Measurements from ENCODE around the gene NAA11.

NAA11 gene

DNA sequence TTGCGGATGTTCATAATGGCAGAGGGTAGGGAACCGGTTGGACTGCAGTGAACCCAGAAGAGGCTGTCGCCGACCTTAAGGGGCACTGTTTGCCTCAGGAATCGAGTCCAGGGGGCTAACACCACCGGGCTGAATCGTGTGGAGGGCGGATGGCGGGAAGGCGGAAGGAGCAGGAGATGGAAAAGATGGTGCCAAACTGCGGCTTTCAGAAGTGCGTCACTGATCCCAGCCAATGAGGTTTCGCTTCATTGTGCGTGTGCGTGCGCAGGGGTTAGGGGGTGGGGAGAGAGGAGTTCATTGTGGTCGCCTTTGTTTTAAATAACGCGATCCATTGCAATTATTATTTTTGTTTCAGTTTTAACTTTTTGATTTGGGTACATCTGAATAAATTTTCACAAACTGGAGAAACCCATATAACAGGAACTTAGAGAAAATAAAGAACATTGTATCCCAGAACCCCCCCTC, at the start of gene NAA11:
Gene NAA11 (minus strand): TSS at position 198 of the 465 bp plus-strand sequence. CDS start 184 bp downstream, at position 14.
- DNase-seq, result no peak

DNA sequence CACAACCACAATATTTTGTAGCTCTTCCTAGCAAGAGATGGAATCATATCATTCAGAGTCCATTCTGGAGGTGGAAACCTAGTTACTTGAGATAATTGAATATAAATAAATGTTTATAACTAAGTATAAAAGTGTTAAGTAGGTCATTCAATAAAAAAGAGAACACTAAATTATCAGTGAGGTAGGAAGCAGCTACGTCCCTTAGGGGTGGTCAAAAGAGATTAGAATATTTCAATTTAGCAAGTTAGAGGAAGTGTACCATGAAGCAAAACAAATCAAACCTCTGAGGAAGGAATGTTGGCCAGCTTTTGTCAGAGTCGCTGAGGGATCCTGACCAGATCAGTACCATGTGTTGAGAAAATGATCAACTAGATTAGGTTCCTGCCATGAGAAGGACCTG, 44.2 kb upstream of the NAA11 start:
- DNase-seq, result no peak

DNA sequence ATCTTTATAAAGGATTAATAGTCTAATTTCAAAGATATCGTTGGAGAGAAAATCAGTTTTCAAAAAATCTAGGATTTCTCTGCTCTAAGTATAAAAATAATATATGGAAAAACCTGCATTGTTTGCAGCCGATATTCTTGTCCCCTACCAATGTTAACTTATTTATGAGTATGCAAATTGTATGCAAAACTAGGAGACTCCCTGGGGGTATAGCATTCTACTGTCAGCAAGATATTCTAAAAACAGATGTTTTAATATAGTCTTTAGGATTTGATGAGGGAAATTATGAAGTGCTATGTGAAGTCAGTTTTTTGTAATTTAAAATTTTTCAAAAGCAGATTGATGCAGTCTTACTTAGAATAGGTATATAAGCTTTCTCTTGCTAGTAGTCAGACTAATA, 41.2 kb upstream of the NAA11 start:
- DNase-seq, result no peak

DNA sequence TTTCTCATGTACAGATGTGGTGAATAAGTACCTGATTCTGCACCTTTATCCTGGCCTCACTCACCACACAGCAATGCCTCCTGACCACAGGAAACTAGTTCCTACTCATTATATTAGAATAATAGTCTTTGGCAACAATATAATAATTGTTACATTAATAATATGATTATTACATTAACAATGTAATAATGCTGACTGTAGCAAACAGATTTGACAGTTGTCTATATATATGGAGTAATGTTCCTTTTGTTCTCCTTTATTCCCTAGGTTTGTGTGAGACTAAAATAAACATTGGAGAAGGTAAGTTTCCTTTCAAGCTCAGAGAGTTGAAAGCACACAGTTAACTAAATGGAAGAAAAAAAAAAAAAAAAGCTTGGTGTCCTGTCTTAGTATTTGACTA, 40.6 kb upstream of the NAA11 start:
- no peak for DNase-seq

DNA sequence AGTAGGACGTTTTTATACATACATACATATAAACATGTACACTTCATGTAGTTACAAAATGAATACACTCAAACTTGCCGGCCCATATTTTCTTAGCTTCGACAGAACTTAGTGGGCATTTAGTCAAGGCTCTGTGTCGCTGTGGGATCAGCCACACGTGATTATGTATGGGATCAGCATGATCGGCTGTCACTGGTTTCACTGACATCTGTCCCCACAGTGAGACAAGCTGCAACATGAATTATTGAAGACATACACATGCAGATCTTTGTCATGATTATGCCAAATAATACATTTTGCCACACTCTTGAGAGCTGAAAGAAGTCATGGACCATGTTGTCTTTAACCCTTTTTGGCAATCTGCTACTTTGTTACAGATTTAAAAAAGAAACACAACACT, 38.2 kb upstream of the NAA11 start:
- no peak for DNase-seq

DNA sequence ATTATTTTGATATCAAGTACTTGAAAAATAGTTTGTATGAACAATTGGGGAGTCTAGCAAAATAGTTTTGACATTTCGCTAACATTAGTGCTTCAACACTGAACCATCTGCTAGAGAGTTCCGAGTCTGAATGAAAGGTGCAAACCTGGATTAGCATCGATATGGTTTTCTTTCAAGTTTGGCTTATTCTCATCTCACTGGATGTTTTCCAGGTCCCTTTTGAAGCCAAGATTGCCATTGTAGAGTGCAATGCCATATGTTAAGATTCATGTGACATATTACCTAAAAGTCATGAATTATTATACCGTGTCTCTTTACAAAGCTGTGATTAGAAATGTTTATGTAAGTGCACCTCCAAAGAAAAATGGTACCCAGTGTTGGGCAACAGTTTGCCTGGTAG, 36.8 kb upstream of the NAA11 start:
- no peak for DNase-seq

DNA sequence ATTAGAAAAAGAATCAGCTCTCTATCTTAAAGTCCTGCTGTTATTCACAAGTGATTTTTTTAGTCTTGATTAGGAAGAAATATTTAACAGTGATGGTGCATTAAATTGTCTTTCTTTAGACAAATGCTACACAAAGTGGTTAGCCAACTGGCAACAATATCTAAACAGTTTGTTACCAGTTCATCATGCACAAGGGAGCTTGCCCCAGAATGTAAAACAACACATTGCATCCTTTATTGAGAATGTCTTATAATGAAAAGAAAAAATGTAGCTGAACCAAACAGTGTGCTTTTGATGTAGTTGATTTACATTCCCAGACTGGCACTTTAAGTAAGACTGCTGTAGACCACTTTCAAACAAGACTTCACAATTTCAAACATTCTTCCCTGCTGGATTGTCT, 34.1 kb upstream of the NAA11 start:
- no peak for DNase-seq

DNA sequence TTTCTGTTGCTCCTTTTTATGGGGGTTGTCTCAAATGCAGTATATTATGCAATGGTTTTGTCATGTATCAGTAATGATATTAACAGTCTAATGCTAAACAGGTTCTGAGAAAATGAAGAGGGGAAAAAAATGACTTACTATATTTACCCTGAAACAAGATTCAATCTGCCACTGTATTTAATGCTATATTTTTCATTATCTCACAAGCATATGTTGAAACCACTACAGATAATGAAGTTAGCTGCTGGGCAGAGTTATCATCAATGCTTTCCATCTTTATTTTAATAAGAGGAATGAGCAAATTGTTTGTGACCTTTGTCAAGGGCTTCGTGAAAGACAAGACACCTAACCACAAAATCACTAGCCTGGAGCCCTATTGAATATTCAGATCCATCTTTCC, 32.6 kb upstream of the NAA11 start:
- no peak for DNase-seq

DNA sequence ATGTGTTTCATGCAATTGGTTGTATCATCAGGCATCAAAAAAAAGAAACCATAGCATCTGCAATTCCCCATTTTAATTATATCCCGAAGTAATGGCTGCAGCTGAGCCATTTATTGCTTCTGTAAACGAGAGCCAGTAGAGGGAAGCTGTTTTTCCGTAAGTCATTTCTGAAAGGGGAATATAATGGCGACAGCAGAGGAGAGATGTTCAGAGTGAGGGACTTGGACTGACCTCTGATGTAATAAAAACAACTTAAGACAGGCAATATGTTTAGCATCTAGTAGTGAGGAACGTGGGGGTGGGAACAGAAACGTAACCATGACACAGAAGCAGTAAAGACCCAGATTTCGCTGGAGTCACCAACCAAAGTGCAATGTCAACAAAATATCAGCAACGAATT, 31.5 kb upstream of the NAA11 start:
- no peak for DNase-seq

DNA sequence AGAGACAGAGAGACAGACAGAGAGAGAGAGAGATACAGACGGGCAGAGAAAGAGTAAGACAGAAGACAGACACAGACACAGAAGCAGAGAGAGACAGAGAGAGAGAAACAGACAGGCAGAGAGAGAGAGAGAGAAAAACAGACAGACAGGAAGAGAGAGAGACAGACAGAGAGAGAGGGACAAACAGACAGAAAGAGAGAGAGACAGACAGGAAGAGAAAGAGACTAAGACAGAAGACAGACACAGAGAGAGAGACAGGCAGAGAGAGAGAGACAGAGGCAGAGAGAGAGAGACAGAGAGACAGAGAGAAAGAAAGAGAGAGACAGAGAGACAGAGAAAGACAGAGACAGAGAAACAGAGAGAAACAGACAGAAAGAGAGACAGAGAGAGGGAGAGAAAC, 27.2 kb upstream of the NAA11 start:
- DNase-seq, result no peak

DNA sequence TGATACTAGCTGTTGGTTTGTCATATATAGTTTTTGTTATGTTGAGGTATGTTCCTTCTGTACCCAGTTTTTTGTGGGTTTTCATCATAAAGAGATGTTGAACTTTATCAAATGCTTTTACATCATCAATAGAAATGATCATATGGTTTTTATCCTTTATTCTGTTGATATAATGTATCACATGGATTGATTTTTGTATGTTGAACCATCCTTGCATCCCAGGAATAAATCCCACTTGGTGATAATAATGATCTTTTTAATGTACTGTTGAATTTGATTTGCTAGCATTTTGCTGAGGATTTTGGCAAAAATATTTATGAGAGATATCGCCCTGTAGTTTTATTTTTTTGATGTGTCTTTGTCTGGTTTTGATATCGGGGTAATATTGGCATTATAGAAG, 22.5 kb upstream of the NAA11 start:
- no peak for DNase-seq

DNA sequence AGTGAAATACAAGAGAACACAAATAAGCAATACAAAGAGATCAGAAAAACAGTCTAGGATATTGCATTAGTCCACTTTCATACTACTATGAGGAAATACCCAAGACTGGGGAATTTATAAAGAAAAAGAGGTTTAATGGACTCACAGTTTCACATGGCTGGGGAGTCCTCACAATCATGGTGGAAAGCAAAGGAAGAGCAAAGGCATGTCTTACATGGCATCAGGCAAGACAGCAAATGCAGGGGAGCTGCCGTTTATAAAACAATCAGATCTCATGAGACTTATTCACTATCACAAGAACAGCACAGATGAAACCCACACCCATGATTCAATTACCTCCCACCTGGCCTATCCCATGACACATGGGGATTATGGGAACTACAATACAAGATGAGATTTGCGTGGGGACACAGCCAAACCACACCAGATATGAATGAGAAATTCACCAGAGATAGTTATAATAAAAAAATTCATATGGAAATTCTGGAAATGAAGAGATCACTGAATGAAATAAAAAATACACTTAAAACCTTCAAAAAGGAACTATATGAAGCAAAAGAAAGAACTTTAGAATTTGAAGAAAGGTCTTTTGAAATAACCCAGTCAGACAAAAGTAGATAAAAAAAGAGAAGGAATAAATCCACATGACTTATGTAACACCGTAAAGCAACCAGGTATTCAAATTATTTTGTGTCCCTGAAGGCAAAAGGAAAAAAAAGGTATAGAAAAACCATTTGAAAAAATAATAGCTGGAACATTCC, 16.2 kb upstream of the NAA11 start:
- DNase-seq, result no peak

DNA sequence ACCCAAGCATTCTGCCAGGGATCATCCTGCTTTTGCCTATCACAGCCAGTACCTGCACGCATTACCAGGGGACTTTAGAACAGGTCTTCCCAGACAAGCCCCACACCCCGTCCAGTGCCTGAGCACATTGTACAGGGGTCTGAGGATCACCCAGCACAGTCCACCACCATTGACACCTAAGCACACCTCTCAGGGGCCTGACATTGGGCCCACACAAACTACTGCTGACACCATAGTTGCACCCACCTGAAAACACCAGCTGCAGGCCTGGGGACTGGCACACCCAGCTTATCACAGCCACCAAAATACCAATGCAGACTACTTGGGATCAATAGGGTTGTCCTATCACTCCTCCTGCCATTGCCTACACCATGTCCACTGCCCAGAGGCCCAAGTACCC, 14.7 kb upstream of the NAA11 start:
- DNase-seq, result no peak

DNA sequence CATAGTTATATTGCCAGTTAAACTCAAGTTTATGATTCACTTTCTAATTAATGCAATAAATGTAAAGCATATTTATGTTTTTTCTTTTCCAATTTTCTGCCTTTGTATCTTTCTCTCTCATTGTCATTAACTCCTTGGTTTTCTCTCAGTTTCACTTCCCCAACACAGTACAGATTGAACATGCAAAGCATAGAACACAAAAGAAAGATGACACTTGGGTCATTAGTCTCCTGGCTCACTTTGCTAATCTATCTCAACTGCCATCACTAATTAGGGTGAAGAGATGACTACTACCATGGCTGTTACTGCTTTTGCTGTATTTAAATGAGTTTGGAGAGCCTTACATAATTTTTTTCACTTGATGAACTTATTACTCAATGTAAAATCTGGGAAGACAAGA, 12.3 kb upstream of the NAA11 start:
- DNase-seq, result no peak

DNA sequence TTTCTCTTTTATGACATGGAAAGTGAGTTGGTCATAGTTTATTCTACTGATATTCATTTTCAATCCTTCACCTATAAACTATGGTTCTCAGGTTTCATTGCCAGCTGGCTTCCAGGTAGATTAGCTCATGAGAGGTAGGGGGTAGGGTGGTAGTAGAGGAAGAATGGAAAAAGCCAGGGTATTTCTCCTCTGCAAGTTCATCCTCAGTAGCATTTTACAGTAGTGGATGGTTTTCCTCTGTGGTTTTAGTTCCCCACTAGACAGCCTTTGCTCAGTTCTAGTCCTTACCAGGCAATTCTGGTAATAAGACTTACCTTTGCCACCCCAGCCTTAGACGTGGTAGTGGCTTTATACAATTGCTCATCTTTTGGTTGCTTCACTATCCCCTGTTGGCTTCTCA, 8.9 kb upstream of the NAA11 start:
- DNase-seq, result no peak

DNA sequence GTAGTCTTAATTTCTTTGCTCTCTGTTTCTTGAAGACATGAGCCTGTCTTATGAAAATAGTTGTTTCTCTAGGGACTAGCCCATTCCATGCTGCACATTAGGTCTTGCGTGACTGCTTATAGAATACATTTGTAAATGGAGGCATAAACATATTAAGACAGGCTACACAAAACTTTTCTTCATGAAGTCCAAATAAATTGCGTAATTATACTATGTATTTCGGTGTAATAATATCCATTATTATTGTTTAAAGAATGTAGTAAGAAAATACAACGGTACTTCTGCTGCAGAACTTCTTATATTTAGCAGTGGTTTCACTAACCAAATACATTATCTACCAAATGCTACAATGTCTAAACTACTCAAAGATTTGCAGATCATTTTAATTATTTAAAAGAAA, 8.5 kb upstream of the NAA11 start:
- DNase-seq, result no peak

DNA sequence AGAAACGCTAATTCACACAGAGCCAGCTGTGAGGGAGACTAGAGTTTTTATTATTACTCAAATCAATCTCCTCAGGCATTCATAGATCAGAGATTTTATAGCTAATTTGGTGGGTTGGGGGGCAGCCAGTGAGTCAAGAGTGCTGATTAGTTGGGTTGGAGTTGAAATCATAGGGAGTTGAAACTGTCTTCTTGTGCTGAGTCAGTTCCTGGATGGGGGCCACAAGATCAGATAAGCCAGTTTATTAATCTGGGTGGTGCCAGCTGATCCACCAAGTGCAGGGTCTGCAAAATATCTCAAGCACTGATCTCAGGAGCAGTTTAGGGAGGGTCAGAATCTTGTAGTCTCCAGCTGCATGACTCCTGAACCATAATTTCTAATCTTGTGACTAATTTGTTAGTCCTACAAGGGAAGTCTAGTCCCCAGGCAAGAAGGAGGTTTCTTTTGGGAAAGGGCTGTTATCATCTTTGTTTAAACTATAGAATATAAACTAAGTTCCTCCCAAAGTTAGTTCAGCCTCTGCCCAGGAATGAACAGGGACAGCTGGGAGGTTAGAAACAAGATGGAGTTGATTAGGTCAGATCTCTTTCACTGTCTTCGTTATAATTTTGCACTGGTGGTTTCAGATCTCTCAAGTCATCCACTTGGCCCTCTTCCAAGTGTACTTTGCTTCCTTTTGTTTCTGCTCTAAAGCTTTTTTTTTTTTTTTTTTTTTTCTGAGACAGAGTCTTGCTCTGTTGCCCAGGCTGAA, 5.4 kb upstream of the NAA11 start:
- no peak for DNase-seq

DNA sequence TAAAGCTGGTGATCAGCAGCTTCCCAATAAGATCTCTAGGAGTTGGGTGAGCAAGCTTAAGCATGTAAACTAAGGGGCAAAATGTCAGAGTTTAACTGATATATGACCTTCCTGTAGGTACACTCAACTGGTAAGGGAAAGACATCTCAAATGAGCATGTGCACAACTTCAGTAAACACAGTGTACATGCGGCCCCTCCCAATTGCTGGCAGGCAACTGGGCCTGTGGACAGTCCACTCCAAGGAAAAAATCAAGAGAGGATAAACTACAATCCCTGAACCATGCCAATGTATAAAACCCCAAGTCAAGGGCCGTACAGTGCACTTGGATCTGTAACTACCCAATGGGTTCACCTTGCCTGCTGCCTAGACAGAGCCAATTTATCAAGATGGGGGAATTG, 4.9 kb upstream of the NAA11 start:
- DNase-seq, result no peak

DNA sequence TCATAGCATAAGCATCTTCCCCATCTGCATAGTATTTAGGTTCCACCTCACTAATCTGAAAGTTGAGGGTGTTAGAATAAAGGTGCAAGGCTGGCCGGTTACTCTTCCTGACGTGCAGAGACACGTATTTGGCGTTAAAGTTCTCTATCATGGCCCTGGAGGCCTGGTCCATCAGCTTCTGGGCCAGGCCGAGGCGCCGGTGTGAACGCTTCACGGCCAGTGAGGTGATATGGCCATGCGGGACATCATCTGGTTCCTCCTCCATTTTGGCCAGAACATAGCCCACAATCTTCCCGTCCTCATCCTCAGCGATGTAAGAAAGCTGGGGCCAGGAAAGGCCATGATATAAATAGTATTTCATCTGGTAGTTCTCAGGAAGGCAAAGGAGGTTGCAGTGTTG, 425 bp downstream of the NAA11 start:
- DNase-seq, result no peak

DNA sequence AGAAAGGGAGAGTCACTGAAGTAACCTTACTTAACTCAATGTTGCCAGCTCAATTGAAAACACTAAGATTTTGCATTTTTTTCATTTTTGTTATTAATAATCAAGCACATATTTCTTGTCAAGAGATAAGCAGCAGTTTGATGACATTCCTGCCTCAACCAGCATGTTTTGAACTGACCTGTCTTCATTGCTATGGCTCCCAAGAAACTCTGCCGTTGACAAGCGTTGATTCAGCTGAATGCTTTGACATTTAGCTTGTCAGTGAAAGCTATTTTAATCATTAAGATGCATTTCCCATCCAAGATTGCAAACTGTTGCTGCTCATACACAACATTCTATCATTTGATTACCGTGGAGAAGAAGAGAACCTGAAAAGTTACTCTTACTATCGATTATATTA, 5.9 kb downstream of the NAA11 start:
- no peak for DNase-seq

DNA sequence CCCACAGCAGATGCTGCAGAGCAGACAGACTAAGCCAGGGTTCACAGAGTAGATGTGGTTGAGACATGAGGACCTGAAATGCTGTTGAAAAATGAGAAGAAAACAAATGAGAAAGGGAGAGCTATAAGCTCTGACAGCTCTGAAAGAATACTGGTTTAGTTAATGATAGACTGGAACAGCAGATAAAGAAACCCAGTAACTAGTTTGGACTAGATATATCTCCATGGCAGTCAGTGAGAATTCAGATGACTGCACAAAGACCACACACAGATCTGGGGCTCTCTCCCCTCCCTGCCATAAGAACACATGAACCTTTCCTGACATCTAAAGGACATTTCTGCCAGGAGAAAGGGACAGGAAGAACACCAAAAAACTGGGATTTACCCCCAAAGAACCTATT, 8.2 kb downstream of the NAA11 start:
- DNase-seq, result no peak

DNA sequence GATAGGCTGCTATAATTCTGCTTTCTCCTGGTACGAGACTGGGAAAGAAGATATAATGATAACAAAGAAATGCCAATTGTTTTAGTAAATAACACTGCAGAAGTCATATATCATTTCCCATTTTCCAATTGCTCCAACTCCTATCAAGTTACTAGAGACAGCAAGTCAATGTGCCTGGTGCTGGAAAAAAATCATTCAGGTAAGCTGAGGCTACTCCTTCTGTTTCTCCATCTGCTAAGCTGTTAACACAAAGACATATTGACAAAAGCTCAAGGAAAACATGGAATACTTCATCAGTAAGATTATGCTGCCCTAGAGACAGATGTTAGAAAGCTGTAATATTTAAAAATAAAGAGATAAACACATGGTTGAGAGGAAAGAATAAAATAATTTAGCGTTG, 10.0 kb downstream of the NAA11 start:
- DNase-seq, result no peak

DNA sequence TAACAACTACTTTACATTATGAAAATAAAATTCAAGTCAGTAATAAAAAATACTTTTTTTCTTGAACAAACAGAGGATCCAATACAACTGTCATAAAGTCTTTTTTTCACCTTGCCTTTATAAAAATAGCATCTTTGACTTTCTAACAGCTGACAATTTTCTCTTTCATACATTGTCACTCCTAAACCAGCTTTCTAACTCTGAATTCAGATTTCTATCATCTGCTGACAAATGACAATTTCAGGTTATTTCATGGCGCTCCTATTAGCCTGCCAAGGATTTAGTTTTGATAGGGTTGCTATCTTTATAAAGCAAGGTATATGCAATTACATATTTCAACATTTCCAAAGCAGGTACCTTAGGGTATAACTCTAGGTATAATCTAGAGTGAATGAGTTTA, 14.6 kb downstream of the NAA11 start:
- DNase-seq, result no peak

DNA sequence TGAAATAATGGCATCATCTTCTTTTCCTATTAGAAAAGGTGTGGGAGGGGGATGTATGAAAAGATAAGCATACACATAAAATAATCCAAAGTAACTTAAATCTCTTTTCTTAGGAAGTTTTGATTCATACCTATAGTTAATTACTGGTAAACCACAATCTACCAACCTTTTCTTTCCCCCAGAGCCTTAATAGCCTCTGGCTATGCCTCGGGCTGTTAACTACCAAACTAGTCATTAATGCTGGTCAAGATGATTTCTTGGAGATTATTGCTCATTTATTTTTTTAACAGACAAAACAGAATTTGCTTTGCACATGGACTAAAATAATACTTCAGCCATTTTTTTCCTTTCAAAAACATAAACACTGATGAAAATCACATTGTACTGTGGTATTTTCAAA, 16.9 kb downstream of the NAA11 start:
- no peak for DNase-seq

DNA sequence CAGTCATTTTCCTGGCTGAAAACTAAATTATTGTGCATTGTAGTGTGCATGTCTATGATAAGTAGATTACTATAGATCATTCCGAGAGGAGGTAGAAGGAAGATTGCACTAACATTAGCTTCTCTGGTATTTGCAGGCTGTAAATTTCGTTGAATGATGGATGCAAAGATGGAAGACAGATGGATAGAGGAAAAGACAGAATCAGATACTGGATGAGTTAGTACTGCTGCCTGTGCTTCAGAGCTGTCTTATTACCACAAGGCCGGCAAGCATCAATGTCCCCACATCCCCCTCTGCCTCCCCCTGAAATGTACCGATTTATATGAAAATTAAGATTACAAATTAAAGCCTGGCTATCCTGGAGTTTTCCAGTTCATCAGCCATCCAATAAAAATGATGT, 17.7 kb downstream of the NAA11 start:
- no peak for DNase-seq

All from COR-L47 (cell line).